ENCODE measurements around the gene KLF16.
A peak's percentile ranks its signal among the peaks of the same experiment; 100 is the strongest.

The KLF16 gene

DNA sequence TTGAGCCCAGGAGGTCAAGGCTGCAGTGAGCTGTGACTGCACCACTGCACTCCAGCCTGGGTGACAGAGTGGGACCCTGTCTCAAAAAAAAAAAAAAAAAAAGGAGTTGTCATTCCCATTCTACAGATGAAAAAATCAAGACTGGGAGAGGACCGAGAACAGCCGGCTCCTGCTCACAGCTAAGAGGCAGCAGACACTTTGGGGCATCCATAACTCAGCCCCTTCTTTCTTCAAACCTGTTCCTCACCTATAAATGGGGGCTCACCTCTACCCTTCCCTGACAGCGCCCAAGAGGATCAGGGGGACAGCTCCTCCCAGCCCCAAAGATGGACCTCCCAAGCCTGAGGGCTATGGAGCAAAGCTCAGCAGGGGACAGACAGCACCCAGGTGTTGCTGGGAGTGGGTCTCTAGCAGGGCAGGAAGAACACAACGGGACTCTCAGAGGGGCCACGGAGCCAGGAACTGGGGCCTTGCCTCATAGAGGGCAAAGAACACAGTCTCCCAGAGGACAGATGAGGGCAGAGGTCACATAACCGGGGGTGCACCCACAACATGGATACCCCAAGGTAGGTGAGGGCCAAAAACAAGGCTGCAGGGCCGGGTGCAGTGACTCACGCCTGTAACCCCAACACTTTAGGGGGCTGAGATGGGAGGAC lies 3.4 kb upstream of the KLF16 start:
- DNase-seq, result no peak

DNA sequence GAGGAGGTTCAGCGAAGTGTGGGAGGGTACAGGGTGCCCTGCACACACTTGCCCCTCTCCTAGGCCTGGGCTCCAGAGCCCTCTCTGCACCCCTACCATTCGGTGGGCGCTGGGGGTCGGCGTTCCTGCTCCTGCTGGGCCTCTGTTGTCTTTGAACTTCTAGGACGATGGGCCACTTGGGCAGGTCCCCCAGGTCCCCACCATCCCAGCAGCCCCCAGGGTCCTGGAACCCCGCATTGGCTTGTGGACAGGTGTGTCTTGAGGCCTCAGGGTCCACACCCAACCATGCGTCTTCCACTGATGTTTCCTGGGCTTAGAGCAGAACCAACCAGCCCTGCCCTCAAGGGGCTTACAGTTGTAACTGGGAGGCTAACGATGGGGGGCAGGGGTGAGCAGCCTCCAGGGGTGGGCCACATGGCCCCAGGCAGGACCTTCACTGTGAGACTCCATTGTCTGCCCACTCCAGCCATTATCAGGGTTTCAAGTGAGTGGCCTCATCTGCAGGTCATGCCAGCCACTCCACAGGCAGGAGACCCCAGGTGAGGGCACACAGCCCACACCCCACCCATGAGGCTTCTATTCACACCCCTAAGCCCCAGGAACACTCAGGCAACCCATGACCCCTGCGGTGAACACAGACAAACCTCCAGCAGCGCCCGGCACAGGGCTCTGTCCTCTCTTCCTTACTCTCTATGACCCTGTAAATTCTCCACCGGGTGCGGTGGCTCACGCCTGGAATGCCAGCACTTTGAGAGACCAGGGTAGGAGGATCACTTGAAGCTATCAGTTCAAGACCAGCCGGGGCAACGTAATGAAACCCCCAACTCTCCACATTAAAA lies 2.0 kb upstream of the KLF16 start:
- no peak for DNase-seq

DNA sequence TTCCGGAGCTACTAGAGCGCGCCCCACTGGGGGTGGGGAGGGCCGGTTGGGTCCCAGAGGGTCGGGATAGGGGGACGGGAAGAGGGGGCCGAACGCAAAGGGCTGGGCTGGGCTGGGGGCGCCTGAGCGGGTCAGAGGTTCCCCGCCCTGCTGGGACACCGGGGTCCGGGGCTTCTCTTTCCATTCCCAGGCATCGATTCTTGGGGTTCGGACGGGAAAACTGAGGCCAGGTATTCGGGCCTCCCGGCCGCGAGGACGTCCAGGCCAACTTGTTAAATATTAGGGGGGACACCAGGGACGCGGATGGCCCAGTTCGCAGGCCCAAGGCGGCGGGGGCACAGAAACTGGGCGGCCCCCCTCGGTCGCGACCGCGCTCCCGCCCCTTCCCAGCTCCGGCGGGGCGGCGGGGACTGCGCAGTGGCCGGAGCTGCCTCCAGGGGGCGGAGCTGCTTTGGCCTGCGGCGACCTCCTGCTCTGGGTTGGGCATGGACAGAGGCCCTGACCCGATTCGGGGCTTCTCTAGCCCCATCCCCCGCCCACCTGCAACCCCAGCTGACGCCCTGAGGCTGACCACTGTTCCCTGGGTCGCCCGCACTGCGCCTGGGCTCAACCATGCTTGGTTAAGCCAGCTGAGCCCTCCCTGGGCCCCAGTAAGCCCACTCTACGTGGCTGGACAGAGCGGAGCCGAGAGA lies 1.2 kb upstream of the KLF16 start:
- peak in 1 of 2 experiments; percentile 56 for DNase-seq

DNA sequence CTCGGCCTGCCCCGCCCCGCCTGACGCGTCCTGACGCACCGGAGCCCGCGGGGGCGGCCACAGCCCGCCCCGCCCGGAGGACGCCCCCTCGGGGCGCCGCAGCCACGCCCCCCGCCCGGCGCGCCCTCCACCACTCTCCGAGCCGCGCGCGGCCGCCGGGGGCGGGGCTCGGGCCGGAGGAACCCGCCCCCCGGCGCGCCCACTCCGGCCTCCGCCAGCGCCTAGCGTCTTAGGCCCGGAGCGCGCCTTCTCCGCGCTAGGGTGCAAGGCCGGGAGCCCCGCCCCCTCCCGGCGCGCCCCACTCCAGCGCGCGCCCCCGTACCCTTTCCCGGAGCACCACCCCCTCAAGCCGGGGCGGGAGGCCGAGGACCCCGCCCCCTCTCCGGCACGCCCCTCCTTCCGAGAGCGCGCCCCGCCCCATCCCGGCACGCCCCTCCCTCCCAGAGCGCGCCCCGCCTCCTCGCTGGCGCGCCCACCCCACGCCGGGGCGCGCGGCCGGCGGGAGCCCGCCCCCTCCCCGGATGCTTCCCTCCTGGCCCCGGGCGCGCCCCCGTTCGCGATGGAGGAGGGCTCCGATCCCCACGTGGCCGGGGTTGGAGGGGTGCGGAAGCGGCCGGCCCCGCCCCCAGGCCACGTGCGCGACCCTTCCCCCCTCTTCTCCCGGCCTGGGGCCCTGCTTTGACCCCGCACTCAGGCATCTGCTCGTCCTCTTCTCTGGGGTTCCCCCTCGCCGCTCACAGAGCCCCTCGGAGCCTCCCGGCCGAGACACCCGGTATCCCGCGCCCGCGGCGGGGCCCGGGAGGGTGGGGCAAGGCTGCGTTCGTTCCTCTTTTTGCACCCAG lies 480 bp upstream of the KLF16 start:
- peak; percentile 78 to 88 for DNase-seq

- DNase-seq, result no peak
Measured at GRCh38 chr19:1862424-1863327, 703 bp downstream of the KLF16 start.

- DNase-seq, result no peak
Measured at GRCh38 chr19:1862068-1862423, 1.3 kb downstream of the KLF16 start.

DNA sequence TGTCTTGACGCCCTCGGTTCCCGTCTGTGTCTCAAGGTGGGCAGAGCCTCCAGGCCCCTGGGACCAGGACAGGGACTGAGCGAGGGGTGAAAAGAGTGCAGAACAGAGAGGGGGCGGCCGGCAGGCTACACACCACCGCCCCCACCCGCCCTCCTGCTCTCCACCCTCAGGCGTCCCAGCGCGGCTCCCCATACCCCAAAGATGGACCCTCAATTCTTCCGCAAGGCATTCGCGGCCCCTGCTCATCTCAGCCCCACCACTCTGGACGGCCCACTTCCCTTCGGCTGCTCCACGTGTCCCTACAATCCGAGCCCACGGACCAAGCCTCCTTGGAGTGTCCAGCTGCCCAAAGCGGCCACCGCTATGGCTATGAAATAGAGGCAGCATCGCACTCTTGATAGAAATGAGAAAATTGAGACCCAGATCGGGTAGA lies 1.8 kb downstream of the KLF16 start:
- peak in 1 of 2 experiments; percentile 28 for DNase-seq

- no peak for DNase-seq
Measured at GRCh38 chr19:1860821-1861598, 2.4 kb downstream of the KLF16 start.

GRCh38 chr19:1860042-1860775 lies 3.2 kb downstream of the KLF16 start:
- DNase-seq, result no peak

GRCh38 chr19:1859331-1859781 lies 4.0 kb downstream of the KLF16 start:
- no peak for DNase-seq

GRCh38 chr19:1858412-1859081 lies 4.8 kb downstream of the KLF16 start:
- no peak for DNase-seq

GRCh38 chr19:1857648-1858326 lies 5.6 kb downstream of the KLF16 start:
- no peak for DNase-seq

GRCh38 chr19:1856698-1857603 lies 6.4 kb downstream of the KLF16 start:
- DNase-seq, result peak in 1 of 2 experiments; percentile 36

DNA sequence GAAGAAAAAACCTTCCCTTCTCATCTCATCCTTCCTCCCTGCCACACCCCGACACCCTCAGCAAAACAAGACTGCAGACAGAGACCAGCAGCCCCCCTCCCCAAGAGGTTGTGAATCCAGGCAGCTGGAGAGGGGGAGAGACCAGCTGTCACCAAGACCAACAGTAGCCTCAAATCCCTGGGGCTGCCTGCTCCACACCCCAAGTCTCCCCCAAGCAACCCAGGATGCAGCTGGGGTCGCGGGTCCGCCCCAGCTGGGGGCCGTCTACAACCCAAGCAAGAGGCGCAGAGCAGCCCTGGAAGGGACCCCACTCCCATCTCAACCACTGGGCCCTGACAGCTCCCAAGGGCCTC lies 7.1 kb downstream of the KLF16 start:
- no peak for DNase-seq

GRCh38 chr19:1855828-1856255 lies 7.5 kb downstream of the KLF16 start:
- DNase-seq, result no peak

DNA sequence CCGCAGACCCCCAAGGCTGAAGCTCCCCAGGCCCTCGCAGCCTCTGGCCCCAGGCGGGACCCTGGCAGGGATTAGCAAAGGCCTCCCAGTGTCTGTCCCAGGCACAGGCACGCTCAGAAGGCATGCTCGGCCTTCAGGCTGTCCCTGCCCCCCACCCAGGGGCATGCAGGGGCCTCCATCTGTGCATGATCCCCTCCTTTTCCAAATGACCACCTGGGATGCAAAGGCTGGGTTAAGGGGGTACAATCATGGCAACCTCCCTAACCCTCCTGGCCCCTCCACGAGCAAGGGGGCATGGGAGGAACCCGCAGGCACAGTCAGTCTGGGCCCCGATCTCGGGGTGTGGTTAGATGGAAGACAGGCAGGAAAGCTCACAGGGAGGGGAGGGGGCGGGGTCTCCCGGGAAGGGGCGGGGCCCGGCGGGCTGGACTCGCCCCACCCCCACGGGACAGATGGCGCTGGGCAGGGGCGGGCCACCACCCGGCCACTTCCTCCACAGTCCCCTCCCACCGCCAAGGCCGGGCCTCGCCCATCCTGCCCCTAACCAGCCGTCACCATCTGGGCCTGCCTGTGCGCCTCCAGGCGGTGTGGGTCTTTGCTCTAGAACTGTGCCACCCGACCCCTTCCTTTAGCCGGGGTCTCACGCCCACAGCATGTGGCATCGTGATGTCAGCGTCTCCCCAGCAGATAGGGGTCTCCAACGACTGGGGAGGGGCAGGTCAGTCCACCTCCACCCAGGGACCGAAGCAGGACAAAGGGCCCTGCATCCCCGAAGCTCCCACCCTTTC lies 8.1 kb downstream of the KLF16 start:
- DNase-seq, result peak; percentile 49 to 79

- DNase-seq, result no peak
Measured at GRCh38 chr19:1854542-1855039, 8.8 kb downstream of the KLF16 start.

Measured in SW 1271 (cell line).